Psoas muscle (tissue), 8 donors: ENCODE results near the gene EEF2K. TPM values are rescaled to one million over a fixed set of nuclear protein-coding genes. Genes with fewer than 3 reads are reported as not detected.
A peak's percentile ranks its signal among the peaks of the same experiment; 100 is the strongest.

ENCODE experiments used
- ATAC-seq, 4 donors: fragments of 200-7000 bp; cut with Tn5 transposase; one replicate each; pipeline ENCODE4 v1.9.1; 2020; ENCODE audit warnings: moderate library complexity in 3 of 4, mild to moderate bottlenecking in 2 of 4
- DNase-seq, 2 donors: peaks; one replicate each; pipeline ENCODE4 v3.0.0-alpha.2; 2020
- H3K27ac ChIP-seq: fragments of 200-600 bp; one replicate; pipeline ENCODE4 v1.8.0; 2022
- H3K27me3 ChIP-seq, 3 donors: fragments of 200-600 bp in 1 of 3; one replicate each; pipeline versions ENCODE4 v1.6.1 to v1.8.0; 2013 to 2022; ENCODE audit warnings: low read length in 2 of 3, mild to moderate bottlenecking in 2 of 3, moderate library complexity in 1 of 3; ENCODE audit not compliant: insufficient read depth in 3 of 3
- H3K36me3 ChIP-seq, 2 donors: fragments of 200-600 bp in 1 of 2; one replicate each; pipeline versions ENCODE4 v1.6.1 to v1.8.0; 2013 to 2022; ENCODE audit warnings: low read depth in 1 of 2, mild to moderate bottlenecking in 1 of 2, moderate library complexity in 1 of 2; ENCODE audit not compliant: insufficient read depth in 1 of 2
- H3K4me1 ChIP-seq: fragments of 200-600 bp; one replicate; pipeline ENCODE4 v1.8.0; 2022
- H3K4me3 ChIP-seq: fragments of 200-600 bp; one replicate; pipeline ENCODE4 v1.8.0; 2022; ENCODE audit warnings: mild to moderate bottlenecking
- H3K9me3 ChIP-seq: fragments of 200-600 bp; one replicate; pipeline ENCODE4 v1.8.0; 2022
- CTCF ChIP-seq: fragments of 200-600 bp; IDR thresholded peaks from one replicate; pipeline ENCODE4 v1.8.0; 2022; ENCODE audit warnings: antibody characterized with exemption
- WGBS, 3 donors: extraction: QIAGEN DNeasy Blood & Tissue Kit; methylation state at CpG; one replicate each; pipeline versions ENCODE4 v1.1.6 to v1.1.7; 2013; 5-methylcytosine and 5-hydroxymethylcytosine counted together
- intact Hi-C, 2 donors: fragments of 100-400 bp; cut with DNase I; formaldehyde crosslinking; loops; one replicate each; pipeline versions ENCODE4 v1.11.0 to v1.14.2; 2022
- polyA plus RNA-seq, 3 donors: library from polyadenylated mRNA; stranded (reverse); fragments of 200-250 nt; gene quantifications; one replicate each; pipeline ENCODE4 v1.2.3, GENCODE V29; 2013
- total RNA-seq, 4 donors: library from RNA; stranded (reverse); fragmentation: NEBNext Ultra II Directional in 2 of 4; extraction: Animal tissue kit (Norgen Biotek cat#: 25700) in 2 of 4; gene quantifications; one replicate each; pipeline versions ENCODE4 v1.2.1 to v1.2.4, GENCODE V29; 2021 to 2023
- donor health status: healthy with polysubstance abuse.
- donor health status: DM: no; HTN: no; CAD: no; lungs with moderate emphysema.
- donor health status: Bipolar disorder and iron deficiency.
- donor health status: healthy.
- donor health status: DM: yes; HTN: yes; CAD: no.
- donor health status: DM: no; HTN: no; CAD: no.
- donor health status: DM: no; HTN: no; CAD: no.
- donor health status: DM: yes; HTN: yes; CAD: no.

The EEF2K gene
- total and polyA plus RNA-seq, 7 donors, result 13.0 to 47.0 (median 29.4) TPM

GRCh38 chr16:22220714-22221113 is 14.6 kb downstream of the EEF2K start:
- no peaks in the 10 kb centered on the region for H3K9me3 ChIP-seq
- intact Hi-C loops, result loop anchor here in 1 of 2 donors (2.0 kb wide), 1 partner anchor 14 kb away; the partner anchor contains the start of gene EEF2K
- no peaks in the 10 kb centered on the region for H3K27me3 ChIP-seq
- TF ChIP-seq CTCF, result peak; percentile 8
- ATAC-seq (peak; percentile 88 to 91 (median 90)), DNase-seq (peak; percentile 88 to 96)
- H3K4me3 ChIP-seq, result peak overlapping the region; percentile 49
- H3K36me3 ChIP-seq, result peaks cover 0 to 3% of the 10 kb centered on the region in 2 donors
- 24 to 36% (median 26%) methylated on average over 9 of the region's 9 CpGs for WGBS, 3 donors
- peaks cover 67% of the 10 kb centered on the region for H3K4me1 ChIP-seq
- peak overlapping the region; percentile 96 for H3K27ac ChIP-seq

GRCh38 chr16:22222006-22222405 is 15.9 kb downstream of the EEF2K start:
- ATAC-seq (no peak), DNase-seq (no peak)
- H3K9me3 ChIP-seq, result no peaks in the 10 kb centered on the region
- H3K27me3 ChIP-seq, result no peaks in the 10 kb centered on the region
- 96 to 98% (median 96%) methylated on average over 2 of the region's 2 CpGs for WGBS, 3 donors
- H3K4me3 ChIP-seq, result no peak overlapping the region
- intact Hi-C loops, result no loop called here
- peak overlapping the region; percentile 96 for H3K27ac ChIP-seq
- H3K36me3 ChIP-seq, result peaks cover 0 to 15% of the 10 kb centered on the region in 2 donors
- peaks cover 55% of the 10 kb centered on the region for H3K4me1 ChIP-seq
- TF ChIP-seq CTCF, result no peak

- H3K9me3 ChIP-seq, result no peaks in the 10 kb centered on the region
- peak overlapping the region; percentile 69 for H3K27ac ChIP-seq
These were observed 16.9 kb downstream of the EEF2K start for GRCh38 chr16:22222998-22223397.

GRCh38 chr16:22225060-22225459 is 19.0 kb downstream of the EEF2K start:
- intact Hi-C loops, result loop anchor here (5.0 kb wide), 2 partner anchors 37 to 42 kb away; no protein-coding TSS in a partner anchor
- Histone ChIP-seq H3K4me3 (no peak overlapping the region), H3K27ac (peak overlapping the region; percentile 69), H3K36me3 (peaks cover 0 to 46% of the 10 kb centered on the region in 2 donors), H3K9me3 (no peaks in the 10 kb centered on the region), H3K4me1 (peaks cover 27% of the 10 kb centered on the region), H3K27me3 (no peaks in the 10 kb centered on the region)
- no peak for TF ChIP-seq CTCF
- 23 to 45% (median 25%) methylated on average over 7 of the region's 7 CpGs for WGBS, 3 donors
- peak in 1 of 4 donors; percentile 11 for ATAC-seq
- DNase-seq, result peak in 1 of 2 donors; percentile 32

More at GRCh38 chr16:22222998-22223397, 16.9 kb downstream of the EEF2K start:
- H3K36me3 ChIP-seq, result peaks cover 0 to 25% of the 10 kb centered on the region in 2 donors
- TF ChIP-seq CTCF, result no peak
- ATAC-seq, result no peak
- WGBS, 3 donors, result 83 to 100% (median 98%) methylated on average over 1 of the region's 1 CpG
- no peak for DNase-seq
- H3K4me1 ChIP-seq, result peaks cover 45% of the 10 kb centered on the region
- no peak overlapping the region for H3K4me3 ChIP-seq
- intact Hi-C loops, result no loop called here
- no peaks in the 10 kb centered on the region for H3K27me3 ChIP-seq

- Histone ChIP-seq H3K4me1 (peaks cover 5% of the 10 kb centered on the region), H3K9me3 (no peaks in the 10 kb centered on the region), H3K36me3 (peaks cover 2 to 62% of the 10 kb centered on the region in 2 donors), H3K4me3 (no peak overlapping the region), H3K27ac (peak overlapping the region; percentile 40), H3K27me3 (no peaks in the 10 kb centered on the region)
- WGBS, 3 donors, result 41 to 52% (median 46%) methylated on average over 7 of the region's 7 CpGs
- DNase-seq (no peak), ATAC-seq (no peak)
- intact Hi-C loops, result loop anchor here (5.0 kb wide), 2 partner anchors 32 to 37 kb away; no protein-coding TSS in a partner anchor
- TF ChIP-seq CTCF, result no peak
These were observed 23.8 kb downstream of the EEF2K start for GRCh38 chr16:22229889-22230288.
